Smooth muscle cell (in vitro differentiated cells): ENCODE results near the gene SRRT. TPM values are rescaled to one million over a fixed set of nuclear protein-coding genes. Genes with fewer than 3 reads are reported as not detected.

Experiments used
- DNase-seq: peaks from one replicate; lab custom pipeline; 2025; ENCODE audit not compliant: unreplicated experiment; lab: John Stamatoyannopoulos, UW
- H2AFZ ChIP-seq: fragments of 200-600 bp; sonication (generic); 2 replicates; pipeline ENCODE4 v1.6.0; 2016; ENCODE audit warnings: antibody characterized with exemption, low read depth, mild to moderate bottlenecking
- H3F3A ChIP-seq: fragments of 200-600 bp; sonication (generic); 2 replicates; pipeline ENCODE4 v1.6.0; 2017; ENCODE audit warnings: antibody characterized with exemption, low read depth
- H3K27ac ChIP-seq: fragments of 200-600 bp; sonication (generic); 2 replicates; pipeline ENCODE4 v1.5.1; 2016; ENCODE audit warnings: low read depth, mild to moderate bottlenecking
- H3K27me3 ChIP-seq: fragments of 200-600 bp; sonication (generic); 2 replicates; pipeline ENCODE4 v1.6.1; 2016; ENCODE audit warnings: low read depth, mild to moderate bottlenecking
- H3K36me3 ChIP-seq: fragments of 200-600 bp; sonication (generic); 2 replicates; pipeline ENCODE4 v1.5.1; 2016; ENCODE audit warnings: low read depth
- H3K4me1 ChIP-seq: fragments of 200-600 bp; sonication (generic); 2 replicates; pipeline ENCODE4 v1.5.1; 2016; ENCODE audit warnings: low read depth
- H3K4me2 ChIP-seq: fragments of 200-600 bp; sonication (generic); 2 replicates; pipeline ENCODE4 v1.6.0; 2016; ENCODE audit warnings: mild to moderate bottlenecking
- H3K4me3 ChIP-seq: fragments of 200-600 bp; sonication (generic); 2 replicates; pipeline ENCODE4 v1.5.1; 2016; ENCODE audit warnings: mild to moderate bottlenecking
- H3K79me2 ChIP-seq: fragments of 200-600 bp; sonication (generic); 2 replicates; pipeline ENCODE4 v1.6.0; 2016; ENCODE audit warnings: low read depth, mild to moderate bottlenecking
- H3K9ac ChIP-seq: fragments of 200-600 bp; sonication (generic); 2 replicates; pipeline ENCODE4 v1.6.0; 2016; ENCODE audit warnings: low read depth
- H3K9me3 ChIP-seq: fragments of 200-600 bp; sonication (generic); replicated peaks from 2 replicates; pipeline ENCODE4 v1.5.1; 2016; ENCODE audit warnings: low read depth
- H4K20me1 ChIP-seq: fragments of 200-600 bp; sonication (generic); 2 replicates; pipeline ENCODE4 v1.6.0; 2016; ENCODE audit warnings: low read depth
- WGBS: methylation state at CpG from one replicate; pipeline ENCODE4 v1.1.7; 2016; ENCODE audit warnings: low lambda C conversion rate; 5-methylcytosine and 5-hydroxymethylcytosine counted together
- polyA plus RNA-seq: library from polyadenylated mRNA; unstranded; fragments of >200 nt; fragmentation: Nextera tagmentation; extraction: Ambion mirVana; gene quantifications from 2 replicates; pipeline ENCODE4 v1.2.1, GENCODE V29; 2016
- total RNA-seq: library from RNA; depleted of rRNA; stranded (reverse); fragments of >200 nt; gene quantifications from 2 replicates; pipeline ENCODE4 v1.2.3, GENCODE V29; 2014
- TF ChIP-seq, protein P1 (sequence below): fragments of 200-600 bp; sonication (generic); IDR thresholded peaks from 2 replicates; pipeline ENCODE4 v1.5.1; 2017; ENCODE audit warnings: borderline replicate concordance, mild to moderate bottlenecking, antibody characterized with exemption; ENCODE audit not compliant: insufficient read depth, poor library complexity, severe bottlenecking

Gene SRRT
- total and polyA plus RNA-seq, 2 experiments from 2014 or later = 32.1 to 63.6 TPM

DNA sequence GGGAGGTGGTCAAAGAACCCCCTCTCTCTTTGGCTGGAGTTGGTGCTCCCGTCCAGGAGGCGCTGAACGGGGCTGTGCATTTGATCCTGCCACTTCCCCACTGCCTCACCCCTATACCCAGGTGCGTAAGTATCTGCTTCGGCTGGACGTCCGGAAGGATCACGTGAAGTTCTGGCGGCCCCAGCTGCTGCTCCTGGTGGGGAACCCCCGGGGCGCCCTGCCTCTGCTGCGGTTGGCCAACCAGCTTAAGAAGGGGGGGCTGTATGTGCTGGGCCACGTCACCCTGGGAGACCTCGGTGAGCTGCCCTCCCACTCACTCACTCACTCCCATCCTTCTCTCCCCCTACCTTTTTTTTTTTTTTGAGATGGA lies 13.3 kb upstream of the SRRT start:
- no peak for DNase-seq
- Histone ChIP-seq H3K9ac (no peak overlapping the region), H4K20me1 (no peaks in the 10 kb centered on the region), H3K4me1 (no peaks in the 10 kb centered on the region), H3K9me3 (no peaks in the 10 kb centered on the region), H3K27me3 (no peaks in the 10 kb centered on the region), H3K4me3 (no peak overlapping the region), H2AFZ (no peak overlapping the region), H3K36me3 (no peaks in the 10 kb centered on the region), H3F3A (peaks cover 6% of the 10 kb centered on the region), H3K27ac (no peak overlapping the region), H3K79me2 (no peaks in the 10 kb centered on the region), H3K4me2 (no peak overlapping the region)
- WGBS = 97% methylated on average over 14 of the region's 14 CpGs
- TF ChIP-seq, protein P1, sequence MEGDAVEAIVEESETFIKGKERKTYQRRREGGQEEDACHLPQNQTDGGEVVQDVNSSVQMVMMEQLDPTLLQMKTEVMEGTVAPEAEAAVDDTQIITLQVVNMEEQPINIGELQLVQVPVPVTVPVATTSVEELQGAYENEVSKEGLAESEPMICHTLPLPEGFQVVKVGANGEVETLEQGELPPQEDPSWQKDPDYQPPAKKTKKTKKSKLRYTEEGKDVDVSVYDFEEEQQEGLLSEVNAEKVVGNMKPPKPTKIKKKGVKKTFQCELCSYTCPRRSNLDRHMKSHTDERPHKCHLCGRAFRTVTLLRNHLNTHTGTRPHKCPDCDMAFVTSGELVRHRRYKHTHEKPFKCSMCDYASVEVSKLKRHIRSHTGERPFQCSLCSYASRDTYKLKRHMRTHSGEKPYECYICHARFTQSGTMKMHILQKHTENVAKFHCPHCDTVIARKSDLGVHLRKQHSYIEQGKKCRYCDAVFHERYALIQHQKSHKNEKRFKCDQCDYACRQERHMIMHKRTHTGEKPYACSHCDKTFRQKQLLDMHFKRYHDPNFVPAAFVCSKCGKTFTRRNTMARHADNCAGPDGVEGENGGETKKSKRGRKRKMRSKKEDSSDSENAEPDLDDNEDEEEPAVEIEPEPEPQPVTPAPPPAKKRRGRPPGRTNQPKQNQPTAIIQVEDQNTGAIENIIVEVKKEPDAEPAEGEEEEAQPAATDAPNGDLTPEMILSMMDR = no peak

DNA sequence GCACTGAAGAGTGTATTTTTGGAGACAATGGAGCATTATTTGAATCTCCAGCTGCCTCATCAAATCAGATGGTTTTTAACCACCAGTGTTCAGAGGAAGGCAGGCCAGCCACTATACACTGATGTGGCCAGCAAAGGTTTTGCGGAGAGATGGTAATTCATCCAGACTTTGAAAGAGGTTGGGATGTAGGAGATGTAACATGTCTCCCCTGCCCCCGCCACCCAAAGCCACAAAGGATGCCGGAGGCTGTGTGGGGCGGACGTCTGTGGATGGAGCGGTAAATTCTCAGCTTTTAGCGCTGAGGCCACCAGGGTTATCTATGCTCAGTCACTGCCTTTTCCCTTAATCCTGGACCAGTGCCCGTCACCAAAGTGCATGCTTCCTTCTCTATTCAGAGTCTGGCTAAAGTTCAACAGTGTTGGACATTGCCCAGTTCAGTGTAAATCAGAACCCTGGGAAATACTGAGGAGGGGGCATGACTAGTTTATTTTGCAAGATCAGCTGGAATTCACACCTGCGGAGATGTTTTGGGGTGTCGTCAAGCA lies 11.4 kb upstream of the SRRT start:
- Histone ChIP-seq H3K9ac (no peak overlapping the region), H3K9me3 (no peaks in the 10 kb centered on the region), H3K4me1 (peaks cover 8% of the 10 kb centered on the region), H2AFZ (no peak overlapping the region), H3K27ac (no peak overlapping the region), H3K79me2 (peaks cover 13% of the 10 kb centered on the region), H4K20me1 (no peaks in the 10 kb centered on the region), H3K4me2 (no peak overlapping the region), H3K27me3 (no peaks in the 10 kb centered on the region), H3K36me3 (no peaks in the 10 kb centered on the region), H3F3A (peaks cover 6% of the 10 kb centered on the region), H3K4me3 (no peak overlapping the region)
- WGBS = 77% methylated on average over 10 of the region's 10 CpGs
- DNase-seq = no peak
- TF ChIP-seq, protein P1 = no peak

DNA sequence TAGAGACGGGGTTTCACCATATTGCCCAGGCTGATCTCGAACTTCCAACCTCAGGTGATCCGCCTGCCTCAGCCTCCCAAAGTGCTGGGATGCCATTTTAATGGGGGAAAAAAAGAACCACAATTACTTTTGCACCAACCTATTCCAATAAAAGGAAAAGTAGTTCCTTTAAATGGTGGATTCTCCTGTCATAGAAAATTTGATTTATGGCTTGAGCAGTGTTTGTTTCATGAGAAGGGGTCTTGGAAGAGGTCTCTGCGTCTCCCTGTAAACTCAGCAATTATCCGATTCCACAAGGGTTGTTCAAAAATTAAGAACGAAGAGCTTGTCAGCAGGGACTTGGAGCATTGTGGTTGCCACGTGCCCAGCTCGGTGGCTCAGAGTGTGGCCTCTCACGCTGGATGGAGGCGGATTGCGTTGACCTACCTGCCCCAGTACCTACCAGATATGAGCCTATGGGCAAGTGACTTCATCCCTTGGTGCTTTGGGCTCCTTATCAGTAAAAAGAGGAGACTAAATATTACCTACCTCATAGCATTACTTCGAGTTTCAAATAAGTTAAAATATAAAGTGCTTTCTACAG lies 10.5 kb upstream of the SRRT start:
- no peaks in the 10 kb centered on the region for H3K9me3 ChIP-seq
- H4K20me1 ChIP-seq = no peaks in the 10 kb centered on the region
- H3K9ac ChIP-seq = no peak overlapping the region
- H3K4me3 ChIP-seq = no peak overlapping the region
- H3K79me2 ChIP-seq = peaks cover 22% of the 10 kb centered on the region
- H3F3A ChIP-seq = peaks cover 6% of the 10 kb centered on the region
- no peaks in the 10 kb centered on the region for H3K27me3 ChIP-seq
- DNase-seq = no peak
- H3K36me3 ChIP-seq = no peaks in the 10 kb centered on the region
- H3K4me1 ChIP-seq = peaks cover 9% of the 10 kb centered on the region
- 98% methylated on average over 12 of the region's 12 CpGs for WGBS
- no peak overlapping the region for H3K27ac ChIP-seq
- no peak overlapping the region for H2AFZ ChIP-seq
- no peak overlapping the region for H3K4me2 ChIP-seq
- TF ChIP-seq, protein P1 = no peak

DNA sequence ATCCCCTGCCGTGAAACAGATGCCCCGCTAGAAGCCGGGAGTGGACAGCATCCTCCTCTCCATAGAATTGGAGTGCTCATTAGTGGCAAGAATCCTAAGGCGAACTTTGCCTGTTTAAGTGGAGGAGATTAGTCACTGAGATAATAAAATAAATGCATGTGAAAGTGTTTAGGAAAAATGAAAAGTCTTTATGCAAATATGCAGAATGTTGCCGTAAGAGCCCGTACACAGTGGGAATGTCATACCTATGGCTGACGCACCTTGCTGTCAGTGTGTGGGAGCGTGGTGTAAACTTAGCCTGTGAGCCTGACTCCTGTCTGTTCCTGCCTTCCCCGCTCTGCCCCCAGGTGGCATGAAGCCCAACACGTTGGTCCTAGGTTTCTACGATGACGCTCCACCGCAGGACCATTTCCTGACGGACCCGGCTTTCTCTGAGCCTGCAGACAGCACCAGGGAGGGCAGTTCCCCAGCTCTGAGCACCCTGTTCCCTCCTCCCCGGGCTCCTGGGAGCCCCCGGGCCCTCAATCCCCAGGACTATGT lies 9.5 kb upstream of the SRRT start:
- WGBS = 87% methylated on average over 17 of the region's 17 CpGs
- H3F3A ChIP-seq = peaks cover 6% of the 10 kb centered on the region
- peaks cover 27% of the 10 kb centered on the region for H3K79me2 ChIP-seq
- no peak overlapping the region for H3K9ac ChIP-seq
- H3K9me3 ChIP-seq = no peaks in the 10 kb centered on the region
- H2AFZ ChIP-seq = no peak overlapping the region
- no peak overlapping the region for H3K4me3 ChIP-seq
- H3K27me3 ChIP-seq = no peaks in the 10 kb centered on the region
- H4K20me1 ChIP-seq = no peaks in the 10 kb centered on the region
- H3K4me1 ChIP-seq = peaks cover 9% of the 10 kb centered on the region
- no peak overlapping the region for H3K27ac ChIP-seq
- no peak for DNase-seq
- H3K4me2 ChIP-seq = no peak overlapping the region
- no peaks in the 10 kb centered on the region for H3K36me3 ChIP-seq
- TF ChIP-seq, protein P1 = no peak
